GM12874 (cell line): Measurements from ENCODE around the gene OBP2A.

Experiments
- CTCF ChIP-seq: IDR thresholded peaks from 2 replicates; pipeline ENCODE4 v1.5.1; 2011; ENCODE audit warnings: low read depth, mild to moderate bottlenecking, control low read depth, low read length, moderate library complexity; ENCODE audit not compliant: insufficient read depth

Gene OBP2A

GRCh38 chr9:135565141-135565628 is 19.3 kb downstream of the OBP2A start:
- TF ChIP-seq CTCF: no peak

GRCh38 chr9:135565636-135566035 is 19.7 kb downstream of the OBP2A start:
- TF ChIP-seq CTCF: no peak

GRCh38 chr9:135566552-135566951 is 20.6 kb downstream of the OBP2A start:
- no peak for TF ChIP-seq CTCF

GRCh38 chr9:135567311-135567710 is 21.4 kb downstream of the OBP2A start:
- TF ChIP-seq CTCF: no peak

GRCh38 chr9:135568026-135568425 is 22.1 kb downstream of the OBP2A start:
- no peak for TF ChIP-seq CTCF

GRCh38 chr9:135570456-135570855 is 24.5 kb downstream of the OBP2A start:
- no peak for TF ChIP-seq CTCF

- no peak for TF ChIP-seq CTCF
These were observed 26.3 kb downstream of the OBP2A start for GRCh38 chr9:135572233-135572632.

- no peak for TF ChIP-seq CTCF
These were observed 27.2 kb downstream of the OBP2A start for GRCh38 chr9:135573124-135573523.
